ENCODE results near the gene SLC35F4.

- TF ChIP-seq BHLHE40 (IDR thresholded peaks at IDR 0.05; ENCODE audit: borderline replicate concordance) (no peak), HDGF (IDR thresholded peaks at IDR 0.05; ENCODE audit: borderline replicate concordance) (no peak), SUZ12 (IDR thresholded peaks at IDR 0.05) (no peak), ELF4 (IDR thresholded peaks at IDR 0.05) (no peak), PKNOX1 (IDR thresholded peaks at IDR 0.05) (no peak), FOXA1 (IDR thresholded peaks at IDR 0.05) (no peak), FOXM1 (IDR thresholded peaks at IDR 0.05; ENCODE audit: borderline replicate concordance) (no peak), SP1 (IDR thresholded peaks at IDR 0.05) (no peak), TARDBP (IDR thresholded peaks at IDR 0.05) (no peak), ARNT (IDR thresholded peaks at IDR 0.05) (no peak), L3MBTL2 (conservative IDR thresholded peaks at IDR 0.05) (no peak), FOXK2 (IDR thresholded peaks at IDR 0.05) (no peak), NFRKB (IDR thresholded peaks at IDR 0.05) (no peak)
Measured at GRCh38 chr14:57818511-57818910, 47.4 kb downstream of the SLC35F4 start.

Measured in HEK293T (cell line).